SU-DHL-6 (cell line): Measurements from ENCODE around the gene ZNF664.

Experiments used
- H2AFZ ChIP-seq: fragments of 200-600 bp; sonication (generic); 2 replicates; pipeline ENCODE4 v1.6.1; 2014; ENCODE audit warnings: low read depth, mild to moderate bottlenecking, moderate library complexity, mixed read lengths, antibody characterized with exemption, low read length; ENCODE audit not compliant: severe bottlenecking
- H3F3A ChIP-seq: fragments of 200-600 bp; shearing (Covaris generic); 2 replicates; pipeline ENCODE4 v1.6.0; 2016; ENCODE audit warnings: antibody characterized with exemption, mild to moderate bottlenecking; ENCODE audit not compliant: insufficient read depth
- H3K27ac ChIP-seq: fragments of 200-600 bp; sonication (generic); 2 replicates; pipeline ENCODE4 v1.5.1; 2016; ENCODE audit warnings: low read depth, mild to moderate bottlenecking, low read length, moderate library complexity, mixed read lengths
- H3K27me3 ChIP-seq: fragments of 200-600 bp; sonication (generic), shearing (Covaris generic); 2 replicates; pipeline ENCODE4 v1.6.0; 2014; ENCODE audit warnings: mild to moderate bottlenecking, low read length
- H3K36me3 ChIP-seq: fragments of 200-600 bp; sonication (generic); 2 replicates; pipeline ENCODE4 v1.6.1; 2014; ENCODE audit warnings: mild to moderate bottlenecking, low read length, mixed read lengths
- H3K4me2 ChIP-seq: fragments of 300-600, 200-600 bp; shearing (Covaris generic), sonication (generic); 2 replicates; pipeline ENCODE4 v1.6.0; 2014; ENCODE audit warnings: low read length, low read depth, mild to moderate bottlenecking; ENCODE audit not compliant: poor library complexity, severe bottlenecking
- H3K4me3 ChIP-seq: fragments of 200-600 bp; sonication (generic); 2 replicates; pipeline ENCODE4 v1.5.1; 2014; ENCODE audit warnings: antibody characterized with exemption, low read length, mild to moderate bottlenecking, mixed read lengths; ENCODE audit not compliant: insufficient read depth, poor library complexity, severe bottlenecking
- H3K79me2 ChIP-seq: fragments of 200-600 bp; sonication (generic); 2 replicates; pipeline ENCODE4 v1.6.1; 2014; ENCODE audit warnings: mild to moderate bottlenecking, low read length, moderate library complexity; ENCODE audit not compliant: insufficient read depth
- H3K9ac ChIP-seq: fragments of 200-600 bp; sonication (generic); 2 replicates; pipeline ENCODE4 v1.7.0; 2014; ENCODE audit warnings: mild to moderate bottlenecking, low read length
- H3K9me2 ChIP-seq: fragments of 200-600 bp; sonication (generic); replicated peaks from 2 replicates; pipeline ENCODE4 v1.6.1; 2014; ENCODE audit warnings: low read length; ENCODE audit not compliant: insufficient read depth
- H3K9me3 ChIP-seq: fragments of 200-600 bp; sonication (generic); 2 replicates; pipeline ENCODE4 v1.6.1; 2014; ENCODE audit warnings: low read length, mixed read lengths; ENCODE audit not compliant: insufficient read depth
- H4K20me1 ChIP-seq: fragments of 200-600 bp; sonication (generic); 2 replicates; pipeline ENCODE4 v1.6.1; 2014; ENCODE audit warnings: low read depth, mild to moderate bottlenecking, antibody characterized with exemption, low read length, moderate library complexity, mixed read lengths
- EZH2phosphoT487 ChIP-seq: fragments of 200-600 bp; sonication (generic), shearing (Covaris generic); conservative IDR thresholded peaks from 2 replicates; pipeline ENCODE4 v1.6.1; 2018; ENCODE audit warnings: mild to moderate bottlenecking, antibody characterized with exemption, low read length, moderate library complexity, mixed read lengths
- TF ChIP-seq, protein P1 (sequence below): fragments of 200-600 bp; sonication (generic); IDR thresholded peaks from one replicate; pipeline ENCODE4 v1.5.1; 2017; ENCODE audit warnings: antibody characterized with exemption, mild to moderate bottlenecking, low read length, moderate library complexity; ENCODE audit not compliant: insufficient read depth, poor library complexity, severe bottlenecking

Gene ZNF664

DNA sequence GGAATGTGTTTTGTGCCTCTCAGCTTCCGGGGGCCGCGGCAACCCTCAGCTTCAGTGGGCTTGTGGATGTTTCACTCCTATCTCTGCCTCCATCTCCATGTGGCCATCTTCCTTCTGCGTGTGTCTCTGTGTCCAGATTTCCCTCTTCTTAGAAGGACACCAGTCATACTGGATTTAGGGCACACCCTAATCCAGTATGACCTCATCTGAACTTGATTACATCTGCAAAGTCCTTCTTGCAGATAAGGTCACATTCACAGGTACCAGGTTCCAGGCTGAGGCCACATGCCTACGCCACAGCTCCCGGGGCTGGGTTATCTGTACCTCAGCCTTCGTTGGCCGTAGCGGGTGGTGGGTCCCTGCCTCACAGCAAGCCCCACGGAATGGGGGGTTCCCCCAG, 68.9 kb downstream of the ZNF664 start:
- H3K27ac ChIP-seq = no peak overlapping the region
- H3K9me3 ChIP-seq = peaks cover 9% of the 10 kb centered on the region; the same call in 1 of the 2 replicates
- no peaks in the 10 kb centered on the region for H3K27me3 ChIP-seq
- H3F3A ChIP-seq = no peaks in the 10 kb centered on the region
- H3K4me2 ChIP-seq = no peak overlapping the region
- H3K79me2 ChIP-seq = no peaks in the 10 kb centered on the region
- no peaks in the 10 kb centered on the region for H3K36me3 ChIP-seq
- TF ChIP-seq, protein P1, sequence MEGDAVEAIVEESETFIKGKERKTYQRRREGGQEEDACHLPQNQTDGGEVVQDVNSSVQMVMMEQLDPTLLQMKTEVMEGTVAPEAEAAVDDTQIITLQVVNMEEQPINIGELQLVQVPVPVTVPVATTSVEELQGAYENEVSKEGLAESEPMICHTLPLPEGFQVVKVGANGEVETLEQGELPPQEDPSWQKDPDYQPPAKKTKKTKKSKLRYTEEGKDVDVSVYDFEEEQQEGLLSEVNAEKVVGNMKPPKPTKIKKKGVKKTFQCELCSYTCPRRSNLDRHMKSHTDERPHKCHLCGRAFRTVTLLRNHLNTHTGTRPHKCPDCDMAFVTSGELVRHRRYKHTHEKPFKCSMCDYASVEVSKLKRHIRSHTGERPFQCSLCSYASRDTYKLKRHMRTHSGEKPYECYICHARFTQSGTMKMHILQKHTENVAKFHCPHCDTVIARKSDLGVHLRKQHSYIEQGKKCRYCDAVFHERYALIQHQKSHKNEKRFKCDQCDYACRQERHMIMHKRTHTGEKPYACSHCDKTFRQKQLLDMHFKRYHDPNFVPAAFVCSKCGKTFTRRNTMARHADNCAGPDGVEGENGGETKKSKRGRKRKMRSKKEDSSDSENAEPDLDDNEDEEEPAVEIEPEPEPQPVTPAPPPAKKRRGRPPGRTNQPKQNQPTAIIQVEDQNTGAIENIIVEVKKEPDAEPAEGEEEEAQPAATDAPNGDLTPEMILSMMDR = no peak
- TF ChIP-seq EZH2phosphoT487 = no peak
- no peaks in the 10 kb centered on the region for H3K9me2 ChIP-seq
- H4K20me1 ChIP-seq = no peaks in the 10 kb centered on the region; the same call in 1 of the 2 replicates
- no peak overlapping the region for H2AFZ ChIP-seq
- no peak overlapping the region for H3K4me3 ChIP-seq
- H3K9ac ChIP-seq = no peak overlapping the region

DNA sequence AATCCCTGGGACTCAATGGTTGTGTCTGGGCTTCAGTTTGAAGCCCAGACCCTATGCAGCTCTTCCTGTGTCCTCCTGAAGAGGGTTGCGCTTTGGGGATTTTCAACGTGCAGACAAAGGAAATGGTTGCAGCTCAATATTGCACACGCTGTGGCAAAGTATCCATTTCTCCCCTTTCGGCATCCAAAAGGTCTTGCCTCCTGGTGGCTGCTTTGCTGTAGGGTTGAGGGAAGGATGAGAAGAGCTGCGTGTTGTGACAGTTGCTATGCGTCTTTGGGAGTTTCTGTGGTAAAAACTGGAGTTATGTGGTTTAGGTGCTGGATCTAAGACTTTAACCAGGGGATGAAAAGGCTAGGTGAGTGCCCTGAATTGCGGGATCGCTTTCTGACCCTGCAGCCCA, 71.0 kb downstream of the ZNF664 start:
- H3K36me3 ChIP-seq = 0 out of 2 replicates have a peak, but pooled peaks cover 2% of the 10 kb centered on the region
- no peak overlapping the region for H3K4me2 ChIP-seq
- H3K9me2 ChIP-seq = no peaks in the 10 kb centered on the region
- H3K79me2 ChIP-seq = no peaks in the 10 kb centered on the region
- no peak overlapping the region for H2AFZ ChIP-seq
- H3K9me3 ChIP-seq = peaks cover 17% of the 10 kb centered on the region; the same call in 1 of the 2 replicates
- no peak overlapping the region for H3K9ac ChIP-seq
- no peak overlapping the region for H3K27ac ChIP-seq
- H4K20me1 ChIP-seq = no peaks in the 10 kb centered on the region; the same call in 1 of the 2 replicates
- TF ChIP-seq EZH2phosphoT487 = no peak
- TF ChIP-seq, protein P1 = no peak
- H3K27me3 ChIP-seq = no peaks in the 10 kb centered on the region
- no peak overlapping the region for H3K4me3 ChIP-seq
- H3F3A ChIP-seq = no peaks in the 10 kb centered on the region

DNA sequence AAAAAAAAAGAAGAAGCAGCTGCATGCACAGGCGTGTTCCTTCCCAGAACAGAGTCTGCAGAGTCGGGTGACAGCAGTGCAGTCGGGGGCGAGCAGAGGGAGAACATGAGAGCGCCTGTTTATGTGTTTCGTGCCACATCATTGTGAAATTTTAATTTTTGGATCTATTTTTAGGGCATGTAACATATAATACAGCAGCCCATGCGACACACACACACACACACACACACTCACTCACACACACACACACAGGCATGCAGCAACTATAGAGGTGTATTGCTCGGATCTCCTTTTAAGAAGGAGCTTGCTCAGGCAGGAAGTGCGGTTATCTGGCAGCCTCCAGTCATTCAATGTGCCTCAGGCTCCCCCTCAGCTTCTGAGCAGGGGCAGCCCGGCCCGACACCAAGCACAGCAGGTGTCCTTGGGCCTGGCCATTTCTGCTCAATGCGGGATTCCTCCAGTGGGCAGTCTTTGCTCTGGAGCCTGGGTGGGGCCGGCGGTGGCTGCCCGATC, 71.8 kb downstream of the ZNF664 start:
- Histone ChIP-seq H3K4me2 (no peak overlapping the region), H3K27me3 (no peaks in the 10 kb centered on the region), H3K4me3 (no peak overlapping the region), H3K9ac (no peak overlapping the region), H2AFZ (no peak overlapping the region), H3K9me2 (no peaks in the 10 kb centered on the region), H3K9me3 (peaks cover 17% of the 10 kb centered on the region; the same call in 1 of the 2 replicates), H3K27ac (no peak overlapping the region), H4K20me1 (no peaks in the 10 kb centered on the region; the same call in 1 of the 2 replicates), H3K36me3 (0 out of 2 replicates have a peak, but pooled peaks cover 2% of the 10 kb centered on the region), H3K79me2 (no peaks in the 10 kb centered on the region), H3F3A (no peaks in the 10 kb centered on the region)
- no peak for TF ChIP-seq EZH2phosphoT487

DNA sequence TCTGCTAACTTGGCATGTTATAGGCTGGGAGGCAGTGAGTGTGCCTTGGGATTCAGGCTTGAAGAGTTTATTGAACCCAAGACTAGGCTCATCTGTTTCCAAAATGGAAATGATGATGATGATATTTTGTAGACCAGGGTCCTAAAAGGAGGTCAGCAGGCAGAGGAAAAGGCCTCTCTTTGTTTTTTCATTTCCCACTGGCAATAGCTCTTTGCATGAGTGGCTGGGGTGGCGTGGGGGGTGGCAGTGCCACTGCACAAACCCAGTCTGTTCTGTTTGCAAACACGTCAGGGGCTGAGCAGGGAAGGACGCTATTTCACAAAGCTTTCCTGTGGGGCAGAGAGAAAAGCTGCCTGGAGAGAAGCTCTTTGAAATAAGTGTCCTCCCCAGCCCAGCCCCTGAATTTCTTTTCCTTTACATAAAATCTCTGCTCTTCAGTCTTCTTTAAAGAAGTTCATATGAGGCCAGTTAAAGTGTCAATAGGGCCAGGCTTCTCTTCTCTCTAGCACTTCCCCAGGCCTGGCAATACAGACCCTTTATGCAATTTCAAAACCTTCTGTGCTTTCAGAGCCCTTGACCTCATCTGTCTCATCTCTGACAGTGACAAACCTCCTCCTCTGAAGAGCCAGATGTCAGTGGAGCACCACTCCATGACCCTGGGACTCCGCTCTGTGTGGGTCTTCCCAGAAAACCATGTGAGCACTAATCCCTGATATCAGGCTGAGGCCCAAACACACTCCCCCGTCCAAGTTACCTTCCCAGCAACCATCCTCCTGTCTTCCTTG, 72.8 kb downstream of the ZNF664 start:
- Histone ChIP-seq H4K20me1 (no peaks in the 10 kb centered on the region), H3K4me3 (no peak overlapping the region), H3K36me3 (0 out of 2 replicates have a peak, but pooled peaks cover 2% of the 10 kb centered on the region), H3K79me2 (no peaks in the 10 kb centered on the region), H3K4me2 (no peak overlapping the region), H2AFZ (no peak overlapping the region), H3K27ac (no peak overlapping the region), H3K9ac (no peak overlapping the region), H3K9me3 (peaks cover 17% of the 10 kb centered on the region; the same call in 1 of the 2 replicates), H3K9me2 (no peaks in the 10 kb centered on the region), H3F3A (no peaks in the 10 kb centered on the region), H3K27me3 (no peaks in the 10 kb centered on the region)
- no peak for TF ChIP-seq EZH2phosphoT487
- TF ChIP-seq, protein P1 = no peak
